ENCODE measurements around the gene CNTNAP5.

Gene CNTNAP5

GRCh38 chr2:124485659-124486058 lies 460.6 kb downstream of the CNTNAP5 start:
- no peak overlapping the region for H3K4me3 ChIP-seq (ENCODE audit: low read depth, low read length)
- TF ChIP-seq CTCF (IDR thresholded peaks at IDR 0.05; ENCODE audit: control insufficient read depth, extremely low read depth, insufficient read depth) = peak; percentile 32; the same call in 1 of the 2 replicates
- DNase-seq (ENCODE audit: low read depth) = no peak

GRCh38 chr2:124489686-124490085 lies 464.6 kb downstream of the CNTNAP5 start:
- TF ChIP-seq CTCF (IDR thresholded peaks at IDR 0.05; ENCODE audit: control insufficient read depth, extremely low read depth, insufficient read depth) = no peak
- no peak overlapping the region for H3K4me3 ChIP-seq (ENCODE audit: low read depth, low read length)
- no peak for DNase-seq (ENCODE audit: low read depth)

GRCh38 chr2:124501575-124502152 lies 476.6 kb downstream of the CNTNAP5 start:
- no peak overlapping the region for H3K4me3 ChIP-seq (ENCODE audit: low read depth, low read length)
- no peak for DNase-seq (ENCODE audit: low read depth)
- no peak for TF ChIP-seq CTCF (IDR thresholded peaks at IDR 0.05; ENCODE audit: control insufficient read depth, extremely low read depth, insufficient read depth)

- no peak for TF ChIP-seq CTCF (IDR thresholded peaks at IDR 0.05; ENCODE audit: control insufficient read depth, extremely low read depth, insufficient read depth)
- no peak for DNase-seq (ENCODE audit: low read depth)
- H3K4me3 ChIP-seq (ENCODE audit: low read depth, low read length) = no peak overlapping the region
Observed at GRCh38 chr2:124514236-124514635, 489.1 kb downstream of the CNTNAP5 start.

DNA sequence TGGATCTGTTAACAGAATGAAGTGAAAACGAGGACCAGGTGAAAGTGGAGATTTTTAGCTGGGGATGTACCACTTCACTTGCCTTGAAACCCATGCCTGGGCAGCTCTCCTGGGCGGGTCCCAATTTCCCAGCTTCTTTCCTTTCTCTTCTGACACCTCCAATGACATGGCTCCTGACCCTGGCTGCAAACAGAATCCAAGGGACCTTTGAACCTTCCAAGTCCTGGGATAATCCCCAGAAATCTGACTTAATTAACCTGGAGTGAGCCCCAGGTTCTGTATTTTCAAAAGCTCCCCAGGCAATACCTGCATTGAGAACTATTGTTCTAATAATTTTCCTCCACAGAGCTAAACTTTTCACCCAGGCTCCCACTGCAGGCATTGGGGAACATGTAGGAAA lies 495.9 kb downstream of the CNTNAP5 start:
- DNase-seq (ENCODE audit: low read depth) = no peak
- no peak overlapping the region for H3K4me3 ChIP-seq (ENCODE audit: low read depth, low read length)
- TF ChIP-seq CTCF (IDR thresholded peaks at IDR 0.05; ENCODE audit: control insufficient read depth, extremely low read depth, insufficient read depth) = no peak

GRCh38 chr2:124523096-124523495 lies 498.0 kb downstream of the CNTNAP5 start:
- TF ChIP-seq CTCF (IDR thresholded peaks at IDR 0.05; ENCODE audit: control insufficient read depth, extremely low read depth, insufficient read depth) = no peak
- DNase-seq (ENCODE audit: low read depth) = no peak
- no peak overlapping the region for H3K4me3 ChIP-seq (ENCODE audit: low read depth, low read length)
